Neural progenitor cell (in vitro differentiated cells): Measurements from ENCODE around the gene RRBP1. TPM values are rescaled to one million over a fixed set of nuclear protein-coding genes. Genes with fewer than 3 reads are reported as not detected.

Experiments
- DNase-seq: peaks from one replicate; pipeline ENCODE4 v3.0.0-alpha.2; 2016; ENCODE audit warnings: low spot score
- H2AFZ ChIP-seq: fragments of 200-600 bp; sonication (generic); replicated peaks from 2 replicates; pipeline ENCODE4 v1.6.1; 2016; ENCODE audit warnings: antibody characterized with exemption
- H3F3A ChIP-seq: fragments of 200-600 bp; sonication (generic); 2 replicates; pipeline ENCODE4 v1.6.1; 2016; ENCODE audit warnings: antibody characterized with exemption, low read depth
- H3K27ac ChIP-seq: fragments of 200-600 bp; sonication (generic); 2 replicates; pipeline ENCODE4 v1.5.1; 2016; ENCODE audit warnings: mild to moderate bottlenecking
- H3K27me3 ChIP-seq: fragments of 200-600 bp; sonication (generic); 2 replicates; pipeline ENCODE4 v1.6.1; 2016; ENCODE audit warnings: mild to moderate bottlenecking, moderate library complexity
- H3K36me3 ChIP-seq: fragments of 200-600 bp; sonication (generic); 2 replicates; pipeline ENCODE4 v1.5.1; 2016
- H3K4me1 ChIP-seq: fragments of 200-600 bp; sonication (generic); 2 replicates; pipeline ENCODE4 v1.6.1; 2016; ENCODE audit warnings: mixed run types
- H3K4me2 ChIP-seq: fragments of 200-600 bp; sonication (generic); 2 replicates; pipeline ENCODE4 v1.6.1; 2016
- H3K4me3 ChIP-seq: fragments of 200-600 bp; sonication (generic); 2 replicates; pipeline ENCODE4 v1.5.1; 2016
- H3K79me2 ChIP-seq: fragments of 200-600 bp; sonication (generic); 2 replicates; pipeline ENCODE4 v1.6.1; 2016; ENCODE audit warnings: low read depth
- H3K9ac ChIP-seq: fragments of 200-600 bp; sonication (generic); 2 replicates; pipeline ENCODE4 v1.6.1; 2016
- H3K9me3 ChIP-seq: fragments of 200-600 bp; sonication (generic); 2 replicates; pipeline ENCODE4 v1.5.1; 2016; ENCODE audit warnings: low read depth
- H4K20me1 ChIP-seq: fragments of 200-600 bp; sonication (generic); 2 replicates; pipeline ENCODE4 v1.6.1; 2016; ENCODE audit warnings: low read depth
- H3K27ac Mint-ChIP-seq: 3 replicates; pipeline ENCODE4 v1.8.0; 2021; ENCODE audit warnings: mixed read lengths
- H3K27me3 Mint-ChIP-seq: 2 replicates; pipeline ENCODE4 v1.8.0; 2022; ENCODE audit warnings: low read depth, mild to moderate bottlenecking, inconsistent platforms, moderate library complexity, mixed read lengths; ENCODE audit not compliant: insufficient read depth
- H3K36me3 Mint-ChIP-seq: 3 replicates; pipeline ENCODE4 v1.8.0; 2021; ENCODE audit warnings: mixed read lengths
- H3K4me1 Mint-ChIP-seq: 3 replicates; pipeline ENCODE4 v1.8.0; 2021; ENCODE audit warnings: mixed read lengths
- H3K4me3 Mint-ChIP-seq: 3 replicates; pipeline ENCODE4 v1.8.0; 2021; ENCODE audit warnings: mild to moderate bottlenecking, moderate library complexity, mixed read lengths
- H3K9me3 Mint-ChIP-seq: 3 replicates; pipeline ENCODE4 v1.8.0; 2020; ENCODE audit warnings: mixed read lengths
- EZH2 ChIP-seq: fragments of 200-600 bp; sonication (generic); IDR thresholded peaks from 2 replicates; pipeline ENCODE4 v1.6.1; 2017; ENCODE audit warnings: antibody characterized with exemption, mild to moderate bottlenecking, moderate library complexity
- EZH2phosphoT487 ChIP-seq: fragments of 200-600 bp; sonication (generic); IDR thresholded peaks from 2 replicates; pipeline ENCODE4 v1.6.1; 2017; ENCODE audit warnings: antibody characterized with exemption
- total RNA-seq: library from RNA; depleted of rRNA; stranded (reverse); fragments of >200 nt; gene quantifications from 2 replicates; pipeline ENCODE4 v1.2.3, GENCODE V29; 2015; ENCODE audit warnings: low replicate concordance
- TF ChIP-seq, protein P1 (sequence below): fragments of 200-600 bp; sonication (generic); IDR thresholded peaks from 2 replicates; pipeline ENCODE4 v1.5.1; 2017; ENCODE audit warnings: antibody characterized with exemption, mild to moderate bottlenecking

RRBP1 gene
- total RNA-seq, 1 donor from 2014 or later: 18.2 TPM

DNA sequence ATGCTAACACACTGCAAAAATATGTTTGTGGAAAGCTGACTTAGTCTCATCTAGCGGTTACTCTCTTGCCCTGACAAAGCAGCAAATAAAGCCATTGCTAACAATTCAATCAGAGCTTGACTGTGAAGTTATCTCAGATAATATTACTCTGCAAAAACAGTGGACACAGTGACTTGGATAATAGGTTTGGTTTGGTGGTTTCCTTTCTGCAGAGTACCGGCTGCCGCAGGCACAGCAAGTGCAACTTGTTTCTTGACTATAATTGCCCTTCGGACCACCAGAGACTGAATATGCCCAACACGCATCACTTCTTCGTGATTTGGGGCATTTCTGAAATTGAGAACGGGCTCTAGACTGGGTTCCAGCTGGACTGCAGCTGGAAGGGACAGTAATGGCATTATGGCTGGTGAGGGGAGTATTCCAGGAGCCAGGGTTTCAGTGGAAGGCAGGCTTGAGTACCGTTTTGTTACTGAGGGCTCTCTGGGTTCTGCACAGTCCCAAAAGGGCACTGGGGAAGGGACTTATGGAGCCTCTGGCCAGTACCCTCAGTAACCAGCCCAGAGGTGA, 72.1 kb downstream of the RRBP1 start:
- H3K4me1 Mint-ChIP-seq: peaks cover 11% of the 10 kb centered on the region
- TF ChIP-seq EZH2phosphoT487: no peak
- TF ChIP-seq, protein P1, sequence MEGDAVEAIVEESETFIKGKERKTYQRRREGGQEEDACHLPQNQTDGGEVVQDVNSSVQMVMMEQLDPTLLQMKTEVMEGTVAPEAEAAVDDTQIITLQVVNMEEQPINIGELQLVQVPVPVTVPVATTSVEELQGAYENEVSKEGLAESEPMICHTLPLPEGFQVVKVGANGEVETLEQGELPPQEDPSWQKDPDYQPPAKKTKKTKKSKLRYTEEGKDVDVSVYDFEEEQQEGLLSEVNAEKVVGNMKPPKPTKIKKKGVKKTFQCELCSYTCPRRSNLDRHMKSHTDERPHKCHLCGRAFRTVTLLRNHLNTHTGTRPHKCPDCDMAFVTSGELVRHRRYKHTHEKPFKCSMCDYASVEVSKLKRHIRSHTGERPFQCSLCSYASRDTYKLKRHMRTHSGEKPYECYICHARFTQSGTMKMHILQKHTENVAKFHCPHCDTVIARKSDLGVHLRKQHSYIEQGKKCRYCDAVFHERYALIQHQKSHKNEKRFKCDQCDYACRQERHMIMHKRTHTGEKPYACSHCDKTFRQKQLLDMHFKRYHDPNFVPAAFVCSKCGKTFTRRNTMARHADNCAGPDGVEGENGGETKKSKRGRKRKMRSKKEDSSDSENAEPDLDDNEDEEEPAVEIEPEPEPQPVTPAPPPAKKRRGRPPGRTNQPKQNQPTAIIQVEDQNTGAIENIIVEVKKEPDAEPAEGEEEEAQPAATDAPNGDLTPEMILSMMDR: no peak
- TF ChIP-seq EZH2: no peak
- H3K79me2 ChIP-seq: no peaks in the 10 kb centered on the region
- peaks cover 32% of the 10 kb centered on the region for H4K20me1 ChIP-seq
- H3K4me3 Mint-ChIP-seq: no peak overlapping the region
- no peak overlapping the region for H2AFZ ChIP-seq
- peaks cover 10% of the 10 kb centered on the region for H3K36me3 Mint-ChIP-seq
- H3K27ac ChIP-seq: no peak overlapping the region
- H3K9me3 ChIP-seq: no peaks in the 10 kb centered on the region
- no peak overlapping the region for H3K9ac ChIP-seq
- H3K4me1 ChIP-seq: no peaks in the 10 kb centered on the region
- no peaks in the 10 kb centered on the region for H3K9me3 Mint-ChIP-seq
- H3K4me2 ChIP-seq: no peak overlapping the region
- H3K27ac Mint-ChIP-seq: no peak overlapping the region
- H3K27me3 Mint-ChIP-seq: peaks cover 7% of the 10 kb centered on the region
- H3K36me3 ChIP-seq: no peaks in the 10 kb centered on the region
- H3K27me3 ChIP-seq: no peaks in the 10 kb centered on the region
- DNase-seq: no peak
- H3K4me3 ChIP-seq: no peak overlapping the region
- H3F3A ChIP-seq: no peaks in the 10 kb centered on the region

DNA sequence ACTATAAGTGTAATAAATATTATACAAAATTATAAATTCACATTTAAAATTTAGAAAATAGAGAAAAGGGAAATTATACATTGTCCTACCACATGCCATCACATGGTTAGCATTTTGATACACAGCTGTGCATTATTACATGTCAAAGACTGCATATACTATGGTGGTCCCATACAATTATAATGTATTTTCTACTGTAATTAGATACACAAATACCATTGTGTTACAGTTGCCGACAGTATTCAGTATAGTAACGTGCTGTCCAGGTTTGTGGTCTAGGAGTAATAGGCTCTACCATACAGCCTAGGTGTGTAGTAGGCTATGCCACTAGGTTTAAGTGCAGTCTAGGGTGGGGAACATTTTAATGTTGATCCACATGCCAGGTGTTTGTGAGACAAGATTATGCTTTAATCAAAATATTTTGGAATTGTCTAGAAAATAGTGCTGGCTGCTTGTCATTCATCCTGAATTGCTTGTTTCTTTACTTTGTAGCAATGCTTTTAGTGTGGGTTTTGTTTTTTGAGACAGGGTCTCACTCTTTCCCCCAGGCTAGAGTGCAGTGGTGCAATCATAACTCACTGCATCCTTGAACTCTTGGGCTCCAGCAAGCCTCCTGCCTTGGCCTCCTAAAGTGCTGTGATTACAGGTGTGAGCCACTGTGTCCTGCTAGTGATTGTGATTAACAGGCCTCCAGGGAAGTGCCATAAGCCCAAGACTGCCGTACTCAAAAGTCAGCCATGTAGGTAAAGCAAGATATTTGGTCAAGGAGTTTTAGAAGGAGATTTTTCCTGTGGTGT, 73.1 kb downstream of the RRBP1 start:
- H2AFZ ChIP-seq: no peak overlapping the region
- no peaks in the 10 kb centered on the region for H3K9me3 Mint-ChIP-seq
- H3K9me3 ChIP-seq: no peaks in the 10 kb centered on the region
- H3K27ac ChIP-seq: no peak overlapping the region
- no peaks in the 10 kb centered on the region for H3K79me2 ChIP-seq
- H3K36me3 Mint-ChIP-seq: peaks cover 12% of the 10 kb centered on the region
- no peak overlapping the region for H3K9ac ChIP-seq
- H3K4me3 Mint-ChIP-seq: no peak overlapping the region
- H3K27me3 ChIP-seq: no peaks in the 10 kb centered on the region
- DNase-seq: no peak
- peaks cover 11% of the 10 kb centered on the region for H3K4me1 Mint-ChIP-seq
- H3K4me1 ChIP-seq: no peaks in the 10 kb centered on the region
- no peak overlapping the region for H3K4me2 ChIP-seq
- no peaks in the 10 kb centered on the region for H3F3A ChIP-seq
- peaks cover 5% of the 10 kb centered on the region for H3K27me3 Mint-ChIP-seq
- TF ChIP-seq EZH2phosphoT487: no peak
- no peak for TF ChIP-seq EZH2
- TF ChIP-seq, protein P1: no peak
- peaks cover 27% of the 10 kb centered on the region for H4K20me1 ChIP-seq
- no peak overlapping the region for H3K27ac Mint-ChIP-seq
- no peak overlapping the region for H3K4me3 ChIP-seq
- no peaks in the 10 kb centered on the region for H3K36me3 ChIP-seq

DNA sequence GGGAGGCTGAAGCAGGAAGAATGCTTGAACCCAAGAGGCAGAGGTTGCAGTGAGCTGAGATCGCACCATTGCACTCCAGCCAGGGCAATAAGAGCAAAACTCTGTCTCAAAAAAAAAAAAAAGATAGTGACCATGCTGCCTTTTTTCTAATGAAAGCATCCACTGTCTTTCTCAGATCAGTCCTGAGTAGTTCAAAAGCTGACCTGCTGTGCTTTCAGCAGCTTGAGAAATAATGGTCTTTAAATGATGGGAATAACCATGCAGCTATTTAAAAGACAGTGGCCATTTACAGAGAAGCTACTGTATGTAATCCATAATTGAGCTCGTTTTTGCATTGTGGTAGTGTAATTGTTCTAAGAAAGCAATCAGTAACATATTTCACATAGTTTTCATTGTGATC, 76.0 kb downstream of the RRBP1 start:
- H3K36me3 ChIP-seq: no peaks in the 10 kb centered on the region
- H3K4me1 ChIP-seq: peaks cover 9% of the 10 kb centered on the region

More for the DNA sequence above, 76.0 kb downstream of the RRBP1 start:
- no peak for DNase-seq
- TF ChIP-seq, protein P1: no peak
- TF ChIP-seq EZH2 (no peak), EZH2phosphoT487 (no peak)
- H3K4me3 ChIP-seq: no peak overlapping the region
- Mint-ChIP-seq H3K9me3 (no peaks in the 10 kb centered on the region), H3K4me3 (no peak overlapping the region), H3K4me1 (peaks cover 10% of the 10 kb centered on the region), H3K27ac (no peak overlapping the region), H3K36me3 (peaks cover 11% of the 10 kb centered on the region), H3K27me3 (no peaks in the 10 kb centered on the region)
- H4K20me1 ChIP-seq: peaks cover 9% of the 10 kb centered on the region
- no peak overlapping the region for H2AFZ ChIP-seq
- H3K27me3 ChIP-seq: no peaks in the 10 kb centered on the region
- no peak overlapping the region for H3K9ac ChIP-seq
- H3F3A ChIP-seq: no peaks in the 10 kb centered on the region
- no peaks in the 10 kb centered on the region for H3K79me2 ChIP-seq
- H3K27ac ChIP-seq: no peak overlapping the region
- H3K4me2 ChIP-seq: no peak overlapping the region
- H3K9me3 ChIP-seq: no peaks in the 10 kb centered on the region
